Skin epidermis (tissue), 12 donors: ENCODE results near the gene ATP9B.
"Not testable (repeated sequence)": the region's sequence is repeated elsewhere in the genome, so short reads cannot be mapped to it uniquely, and the experiment has no call there.

Experiments
- H3K27ac ChIP-seq, 21 experiments: fragments of 200-600 bp; sonication (generic) in 11 of 21; one replicate each; pipeline ENCODE4 v1.5.0; 2020; ENCODE audit warnings: mild to moderate bottlenecking in 3 of 21, inconsistent platforms in 2 of 21, moderate library complexity in 2 of 21
- H3K4me3 ChIP-seq, 7 experiments: fragments of 200-600 bp; sonication (generic) in 2 of 7; one replicate each; pipeline ENCODE4 v1.5.0; 2020; ENCODE audit warnings: inconsistent platforms in 2 of 7, mild to moderate bottlenecking in 2 of 7, moderate library complexity in 1 of 7

ATP9B gene

DNA sequence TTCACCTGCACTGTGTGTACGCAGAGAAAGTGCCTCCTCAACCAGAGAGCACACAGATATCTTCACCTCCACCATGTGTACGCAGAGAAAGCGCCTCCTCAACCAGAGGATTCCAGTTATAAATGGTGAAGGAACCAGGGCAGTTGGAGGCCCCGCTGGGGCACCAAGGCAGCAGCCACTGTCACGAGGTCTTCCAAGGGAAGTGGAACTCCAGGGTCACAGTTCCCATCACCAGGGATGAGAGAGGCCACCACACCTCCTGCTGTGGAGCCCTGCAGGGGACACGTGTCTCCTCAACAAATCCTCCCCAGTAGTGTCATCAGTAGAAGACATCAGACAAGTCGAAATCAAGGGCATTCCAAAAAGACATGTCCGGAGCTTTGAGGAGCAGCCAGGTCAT lies 298.3 kb downstream of the ATP9B start:
- H3K4me3 ChIP-seq: no peak overlapping the region
- H3K27ac ChIP-seq: no peak overlapping the region

- Histone ChIP-seq H3K4me3 (no peak overlapping the region), H3K27ac (no peak overlapping the region)
Measured at GRCh38 chr18:79367989-79368388, 298.8 kb downstream of the ATP9B start.

DNA sequence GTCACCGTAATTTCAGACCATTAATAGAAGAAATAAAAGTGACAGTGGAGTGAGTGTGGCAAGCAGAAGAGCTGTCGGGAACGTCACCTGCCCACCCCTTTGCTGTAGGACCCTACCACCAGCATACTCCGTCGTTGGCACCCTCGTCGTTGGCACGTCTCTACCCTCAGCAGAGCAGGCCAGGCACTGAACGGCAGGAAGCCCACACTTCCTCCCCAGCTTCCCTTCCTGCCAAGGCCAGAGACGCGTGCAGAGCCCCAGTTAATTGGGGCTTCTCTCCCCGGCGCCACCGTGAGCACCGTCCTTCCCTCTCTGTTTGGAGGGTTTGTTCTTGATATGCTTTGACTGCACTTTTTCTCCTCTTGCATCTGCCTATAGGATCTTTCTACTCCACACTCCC lies 299.5 kb downstream of the ATP9B start:
- Histone ChIP-seq H3K4me3 (no peak overlapping the region), H3K27ac (no peak overlapping the region)

DNA sequence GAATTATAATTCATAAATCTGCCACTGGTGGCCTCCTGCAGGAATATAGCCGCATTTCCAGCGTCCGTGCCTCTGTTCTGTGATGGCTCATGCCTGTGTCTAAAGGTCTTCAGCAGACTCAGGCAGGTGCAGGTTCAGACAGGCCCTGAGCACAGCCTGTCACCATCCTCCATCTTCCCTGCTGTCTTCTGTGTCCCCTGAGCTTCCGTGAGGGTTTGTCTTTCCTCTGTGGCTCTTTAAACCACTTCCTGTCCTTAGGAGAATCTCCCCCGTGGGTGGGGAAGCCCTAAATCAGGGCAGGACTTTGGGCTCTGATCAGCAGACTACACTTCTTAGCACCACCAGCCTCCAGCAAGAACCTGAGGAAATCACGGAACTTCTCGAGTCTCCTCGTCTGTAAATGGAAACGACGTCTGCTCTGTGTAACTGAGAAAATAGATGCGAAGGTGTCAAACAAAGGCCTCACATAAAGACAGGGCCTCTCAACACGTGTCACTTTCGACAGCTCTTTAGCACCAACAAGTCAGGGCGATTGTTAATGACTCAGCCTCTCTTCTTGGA lies 302.4 kb downstream of the ATP9B start:
- no peak overlapping the region for H3K4me3 ChIP-seq
- no peak overlapping the region for H3K27ac ChIP-seq

DNA sequence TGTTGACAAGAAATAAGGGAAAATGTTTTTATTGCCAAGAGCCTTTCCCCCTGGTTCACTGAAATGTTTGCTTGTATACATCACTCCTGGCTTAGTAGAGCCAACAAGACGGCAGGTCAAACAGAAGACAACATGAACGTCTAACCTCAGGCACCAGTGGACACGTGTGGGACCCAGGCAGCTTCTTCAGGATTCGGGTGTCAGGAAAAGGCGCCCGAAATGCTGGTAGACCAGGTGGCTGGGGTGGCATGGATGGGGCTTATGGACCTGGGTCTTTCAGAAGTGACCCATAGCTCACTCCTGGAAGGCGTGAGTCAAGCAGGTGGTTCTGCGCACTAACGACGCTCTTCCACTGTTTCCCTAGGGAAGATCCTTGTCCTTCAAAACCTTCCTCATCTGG lies 303.3 kb downstream of the ATP9B start:
- Histone ChIP-seq H3K4me3 (no peak overlapping the region), H3K27ac (no peak overlapping the region)

DNA sequence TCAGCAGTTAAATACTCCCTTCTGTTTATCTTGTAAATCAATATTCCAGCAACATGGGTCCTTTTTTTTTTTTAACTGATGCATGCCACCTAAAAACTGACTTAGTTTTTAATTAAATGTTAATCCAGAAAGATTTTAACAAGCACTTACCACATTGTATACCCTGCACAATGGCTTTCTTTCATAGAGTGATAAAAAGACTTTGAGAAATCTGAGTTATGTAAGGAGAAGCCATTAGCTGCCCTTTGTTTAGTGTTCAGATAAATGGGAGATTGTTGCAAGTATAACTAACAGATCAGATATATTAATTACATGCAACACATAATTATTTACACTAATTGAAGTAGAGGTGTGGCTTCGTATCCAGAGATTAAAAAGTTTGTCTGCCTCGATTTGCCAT lies 303.8 kb downstream of the ATP9B start:
- no peak overlapping the region for H3K4me3 ChIP-seq
- no peak overlapping the region for H3K27ac ChIP-seq

DNA sequence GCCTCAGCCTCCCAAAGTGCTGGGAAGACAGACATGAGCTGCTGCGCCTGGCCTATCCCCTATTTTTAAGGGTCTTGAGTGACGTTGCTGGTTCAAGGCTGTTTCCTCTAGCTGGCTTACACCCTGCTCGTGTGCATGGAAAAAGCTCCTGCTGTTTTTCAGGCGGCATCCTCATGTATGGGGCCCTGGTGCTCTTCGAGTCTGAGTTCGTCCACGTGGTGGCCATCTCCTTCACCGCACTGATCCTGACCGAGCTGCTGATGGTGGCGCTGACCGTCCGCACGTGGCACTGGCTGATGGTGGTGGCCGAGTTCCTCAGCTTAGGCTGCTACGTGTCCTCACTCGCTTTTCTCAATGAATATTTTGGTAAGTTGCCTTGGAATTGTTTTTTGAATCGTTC lies 304.5 kb downstream of the ATP9B start:
- Histone ChIP-seq H3K4me3 (no peak overlapping the region), H3K27ac (no peak overlapping the region)

DNA sequence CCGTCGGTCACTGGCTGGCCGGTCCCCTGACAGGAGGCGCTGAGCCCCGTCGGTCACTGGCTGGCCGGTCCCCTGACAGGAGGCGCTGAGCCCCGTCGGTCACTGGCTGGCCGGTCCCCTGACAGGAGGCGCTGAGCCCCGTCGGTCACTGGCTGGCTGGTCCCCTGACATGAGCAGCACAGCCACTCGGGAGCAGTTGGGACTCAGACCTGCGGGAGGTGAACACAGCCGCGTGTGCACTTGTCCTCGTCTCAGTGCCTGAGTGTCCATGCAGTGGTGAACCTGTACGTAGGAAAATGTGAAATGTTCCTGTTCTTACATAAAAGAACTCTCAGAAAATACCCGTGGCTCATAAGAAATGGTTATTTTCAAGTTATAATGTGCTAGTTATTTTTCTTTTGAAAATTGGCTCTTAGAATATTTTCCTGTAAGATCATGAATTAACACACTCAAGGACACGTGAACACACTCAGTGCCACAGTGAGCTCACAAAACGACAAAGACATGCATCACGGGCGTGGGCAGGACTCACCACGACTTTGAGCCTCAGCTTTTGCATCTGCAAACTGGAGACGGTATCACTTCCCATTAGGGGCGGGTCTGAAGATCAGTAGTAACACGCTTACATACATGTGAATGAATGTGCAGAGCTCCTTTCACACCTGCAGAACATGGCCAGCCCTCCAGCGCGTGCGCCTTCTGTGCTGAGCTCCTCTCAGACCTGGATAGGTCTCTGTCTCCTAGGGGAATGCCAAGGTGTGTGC lies 305.4 kb downstream of the ATP9B start:
- Histone ChIP-seq H3K4me3 (no peak overlapping the region), H3K27ac (no peak overlapping the region)

- H3K4me3 ChIP-seq: no peak overlapping the region
- no peak overlapping the region for H3K27ac ChIP-seq
Measured at GRCh38 chr18:79375441-79376154, 306.4 kb downstream of the ATP9B start.

- not testable (repeated sequence) for H3K4me3 ChIP-seq, H3K27ac ChIP-seq
Measured at GRCh38 chr18:79376661-79377060, 307.5 kb downstream of the ATP9B start.

DNA sequence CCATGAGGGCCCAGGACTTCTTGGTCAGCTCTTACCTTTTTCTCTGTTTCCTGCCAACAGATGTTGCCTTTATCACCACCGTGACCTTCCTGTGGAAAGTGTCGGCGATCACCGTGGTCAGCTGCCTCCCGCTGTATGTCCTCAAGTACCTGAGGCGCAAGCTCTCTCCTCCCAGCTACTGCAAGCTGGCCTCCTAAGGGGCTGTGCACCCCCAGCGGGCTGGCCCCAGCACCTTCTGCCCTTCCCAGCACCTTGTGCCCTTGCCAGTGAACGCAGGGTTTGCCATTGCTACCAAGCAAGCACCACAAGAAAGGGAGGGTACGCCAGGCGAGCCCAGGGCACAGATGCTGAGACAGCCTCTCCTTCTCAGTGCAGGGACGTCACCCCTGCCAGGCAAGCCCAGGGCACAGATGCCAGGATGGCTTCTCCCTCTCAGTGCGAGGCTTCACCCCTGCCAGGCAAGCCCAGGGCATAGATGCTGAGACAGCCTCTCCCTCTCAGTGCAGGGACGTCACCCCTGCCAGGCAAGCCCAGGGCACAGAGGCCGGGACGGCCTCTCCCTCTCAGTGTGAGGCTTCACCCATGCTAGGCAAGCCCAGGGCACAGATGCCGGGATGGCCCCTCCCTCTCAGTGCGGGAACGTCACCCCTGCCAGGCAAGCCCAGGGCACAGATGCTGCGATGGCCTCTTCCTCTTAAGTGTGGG lies 308.1 kb downstream of the ATP9B start:
- H3K27ac ChIP-seq: no peak overlapping the region
- no peak overlapping the region for H3K4me3 ChIP-seq

DNA sequence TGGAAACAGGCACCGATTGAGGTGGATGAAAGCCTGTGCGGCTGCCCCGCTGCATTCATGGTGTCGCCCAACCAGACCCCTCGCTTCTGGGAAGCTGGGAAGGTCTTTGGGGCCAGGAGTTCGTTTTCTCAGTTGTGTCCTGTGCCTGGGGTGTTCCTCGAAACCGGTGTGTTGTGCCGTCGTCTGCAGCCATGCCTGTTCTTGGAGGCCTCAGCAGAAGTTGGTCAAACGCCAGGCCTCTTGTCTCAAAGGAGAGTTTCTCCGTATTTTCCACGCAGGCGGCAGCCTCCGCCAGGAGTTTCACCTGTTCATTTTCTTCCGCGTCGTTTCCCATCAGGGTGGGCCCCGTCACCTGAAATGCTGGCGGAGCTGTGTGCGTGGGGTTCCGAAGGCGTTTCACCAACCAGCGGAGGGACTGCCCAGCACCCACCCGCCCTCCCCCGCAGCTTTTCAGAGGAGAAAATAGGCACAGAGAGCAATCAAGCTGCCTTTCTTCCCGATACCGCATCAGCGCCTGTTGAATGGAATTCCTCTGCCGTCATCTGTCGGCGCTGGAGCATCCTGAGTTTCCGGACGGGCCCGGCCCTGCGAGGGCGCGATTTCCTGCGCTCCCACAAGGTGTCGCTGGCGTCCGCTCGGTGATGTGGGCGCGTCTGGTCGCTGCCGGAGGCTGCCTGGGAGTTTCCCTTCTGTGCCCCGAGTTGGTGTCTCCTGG lies 309.5 kb downstream of the ATP9B start:
- no peak overlapping the region for H3K27ac ChIP-seq
- no peak overlapping the region for H3K4me3 ChIP-seq

DNA sequence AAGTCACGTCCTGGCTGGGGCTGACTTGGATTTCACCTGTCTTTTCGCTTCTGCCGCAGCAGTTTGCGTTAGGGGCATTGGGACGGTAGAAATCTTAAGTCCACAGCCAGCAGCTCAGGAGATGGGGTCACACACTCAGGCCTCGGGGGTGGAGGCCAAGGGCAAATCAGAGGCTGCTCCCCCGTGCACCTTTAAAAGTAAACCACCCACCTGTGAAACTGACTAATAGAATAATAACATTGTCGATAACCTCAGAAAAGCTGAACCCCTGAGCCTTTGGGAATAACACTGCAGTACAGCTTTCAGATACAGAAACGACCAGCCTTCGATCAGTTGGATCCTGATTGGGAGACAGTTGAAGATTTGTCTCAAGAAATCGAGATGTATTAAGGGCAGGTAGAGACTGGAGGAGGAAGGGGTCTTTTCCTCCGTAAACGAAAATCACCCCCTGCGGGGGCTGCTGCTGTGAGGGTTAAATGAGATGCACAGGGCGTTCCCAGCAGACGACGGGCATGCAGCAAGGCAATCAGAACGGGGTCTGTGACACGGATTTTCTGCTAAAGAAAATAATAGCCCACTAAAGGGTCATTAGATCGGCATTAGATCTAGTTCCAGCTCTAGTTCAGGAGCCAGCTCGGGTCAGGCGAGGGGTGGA lies 310.2 kb downstream of the ATP9B start:
- Histone ChIP-seq H3K4me3 (no peak overlapping the region), H3K27ac (no peak overlapping the region)

GRCh38 chr18:79379931-79380815 lies 311.0 kb downstream of the ATP9B start:
- no peak overlapping the region for H3K4me3 ChIP-seq
- no peak overlapping the region for H3K27ac ChIP-seq

DNA sequence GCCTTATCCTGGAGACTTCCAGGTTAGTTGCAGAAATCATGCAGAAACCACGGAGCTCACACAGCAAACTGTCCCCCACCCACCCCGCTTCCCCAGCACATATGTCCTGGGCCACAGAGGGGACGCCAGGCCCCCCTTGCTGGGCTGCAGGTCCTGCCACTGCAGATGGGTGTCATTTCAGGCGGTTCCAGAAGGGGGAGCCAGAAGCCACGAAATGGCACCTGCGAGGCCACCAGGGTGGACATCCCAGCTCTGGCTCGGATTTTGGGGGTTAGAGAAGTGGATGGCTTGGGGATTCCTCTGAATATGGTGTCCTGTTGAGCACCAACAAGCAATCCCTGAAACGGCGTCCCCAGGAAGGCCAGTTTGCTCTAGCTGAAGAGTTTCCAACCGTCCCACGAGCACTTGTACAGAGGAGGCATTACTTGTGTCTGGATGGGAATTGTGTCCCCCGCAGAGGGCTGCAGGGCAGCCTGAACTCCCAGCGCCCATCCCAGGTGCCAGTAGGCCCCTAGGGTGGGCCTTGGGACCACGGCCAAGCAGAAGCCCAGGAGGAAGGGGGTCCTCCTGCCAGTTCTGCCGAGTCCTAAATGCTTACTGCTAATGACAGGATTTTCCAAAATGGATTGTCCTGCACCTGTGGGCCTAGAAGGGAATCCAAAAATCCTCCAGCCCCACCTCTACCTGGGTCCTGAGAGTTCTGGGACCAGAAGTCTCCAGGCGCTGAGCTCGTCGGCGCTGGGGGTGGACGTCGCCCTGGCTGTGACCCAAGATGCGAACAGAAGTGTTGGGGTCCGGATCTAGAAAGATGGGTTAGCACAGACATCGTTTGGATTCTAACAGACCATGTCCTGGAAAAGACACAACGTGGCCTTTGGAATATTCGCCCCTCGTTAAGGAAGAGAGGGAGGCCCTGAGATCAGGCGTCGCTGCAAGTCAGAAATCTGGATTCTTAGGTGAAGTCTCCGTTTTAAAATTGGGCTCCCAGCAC lies 311.9 kb downstream of the ATP9B start:
- H3K27ac ChIP-seq: no peak overlapping the region
- H3K4me3 ChIP-seq: no peak overlapping the region

DNA sequence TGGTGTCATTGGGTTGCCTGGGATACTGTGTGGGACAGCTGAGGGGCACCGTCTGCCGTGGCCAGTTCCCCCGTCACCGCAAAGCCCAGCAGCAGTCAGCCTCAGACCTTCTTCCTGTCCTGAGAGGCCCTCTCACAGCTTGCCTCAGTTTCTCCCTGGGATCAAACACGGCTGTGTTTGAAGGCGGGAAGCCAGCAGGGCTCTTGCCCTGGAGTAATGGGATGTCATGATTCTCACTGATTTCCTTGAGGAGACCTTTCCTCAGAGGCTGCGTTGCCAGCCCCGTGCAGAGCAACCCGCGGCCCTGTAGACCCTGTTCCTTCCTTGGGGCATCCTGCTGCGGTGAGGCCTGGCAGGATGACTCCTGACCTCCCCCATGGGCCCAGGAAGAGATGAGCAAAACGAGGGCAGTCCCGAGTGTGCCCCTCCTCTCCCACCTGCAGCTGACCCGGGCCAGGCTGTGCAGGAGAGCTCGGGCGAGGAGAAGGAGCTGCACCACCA lies 312.7 kb downstream of the ATP9B start:
- Histone ChIP-seq H3K4me3 (no peak overlapping the region), H3K27ac (no peak overlapping the region)

- Histone ChIP-seq H3K27ac (no peak overlapping the region), H3K4me3 (no peak overlapping the region)
Measured at GRCh38 chr18:79382681-79383387, 313.6 kb downstream of the ATP9B start.
